Breast epithelium (tissue), 3 donors: Measurements from ENCODE around the gene TSPAN4.

Source experiments
- POLR2A ChIP-seq: fragments of 450-650 bp; IDR thresholded peaks from one replicate; pipeline ENCODE4 v1.6.1; 2016; ENCODE audit warnings: antibody characterized with exemption, mild to moderate bottlenecking, moderate library complexity
- POLR2AphosphoS5 ChIP-seq, 3 donors: sonication (generic); formaldehyde crosslinking; IDR thresholded peaks; one replicate each; pipeline ENCODE4 v1.6.1; 2017; ENCODE audit warnings: antibody characterized with exemption in 3 of 3
- TF ChIP-seq, protein P1 (sequence below), 3 donors: fragments of 450-650 bp; IDR thresholded peaks; one replicate each; pipeline ENCODE4 v1.5.1; 2016 to 2017; ENCODE audit warnings: antibody characterized with exemption in 3 of 3, mild to moderate bottlenecking in 3 of 3, moderate library complexity in 3 of 3

DNA sequence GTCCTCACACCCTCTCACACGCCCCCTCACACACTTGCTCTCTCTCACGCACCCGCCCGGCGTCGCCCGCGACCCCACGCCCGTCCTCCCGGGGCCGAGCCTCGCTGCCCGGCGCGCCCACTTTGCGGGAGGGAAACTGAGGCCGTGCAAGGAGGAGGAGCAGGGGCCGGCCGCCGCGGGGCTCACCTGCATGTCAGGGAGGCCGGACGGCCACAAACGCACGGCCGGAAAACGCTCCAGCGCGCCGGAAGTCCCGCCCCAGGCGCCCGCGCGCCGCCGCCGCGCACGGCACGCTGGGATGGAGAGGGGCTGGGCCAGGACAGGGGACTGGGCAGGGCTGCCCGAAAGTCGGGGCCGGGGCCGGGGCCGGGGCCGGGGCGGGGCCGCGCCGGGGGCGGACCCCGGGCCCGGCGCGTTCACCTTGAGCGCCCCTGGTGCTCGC lies 68.0 kb downstream of the TSPAN4 start, which contains the start of gene CHID1:
- TF ChIP-seq, protein P1, sequence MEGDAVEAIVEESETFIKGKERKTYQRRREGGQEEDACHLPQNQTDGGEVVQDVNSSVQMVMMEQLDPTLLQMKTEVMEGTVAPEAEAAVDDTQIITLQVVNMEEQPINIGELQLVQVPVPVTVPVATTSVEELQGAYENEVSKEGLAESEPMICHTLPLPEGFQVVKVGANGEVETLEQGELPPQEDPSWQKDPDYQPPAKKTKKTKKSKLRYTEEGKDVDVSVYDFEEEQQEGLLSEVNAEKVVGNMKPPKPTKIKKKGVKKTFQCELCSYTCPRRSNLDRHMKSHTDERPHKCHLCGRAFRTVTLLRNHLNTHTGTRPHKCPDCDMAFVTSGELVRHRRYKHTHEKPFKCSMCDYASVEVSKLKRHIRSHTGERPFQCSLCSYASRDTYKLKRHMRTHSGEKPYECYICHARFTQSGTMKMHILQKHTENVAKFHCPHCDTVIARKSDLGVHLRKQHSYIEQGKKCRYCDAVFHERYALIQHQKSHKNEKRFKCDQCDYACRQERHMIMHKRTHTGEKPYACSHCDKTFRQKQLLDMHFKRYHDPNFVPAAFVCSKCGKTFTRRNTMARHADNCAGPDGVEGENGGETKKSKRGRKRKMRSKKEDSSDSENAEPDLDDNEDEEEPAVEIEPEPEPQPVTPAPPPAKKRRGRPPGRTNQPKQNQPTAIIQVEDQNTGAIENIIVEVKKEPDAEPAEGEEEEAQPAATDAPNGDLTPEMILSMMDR (IDR thresholded peaks at IDR 0.05): no peak
- TF ChIP-seq POLR2AphosphoS5 (IDR thresholded peaks at IDR 0.05): peak in 2 of 3 donors; percentile 15 to 28
- peak; percentile 19 for TF ChIP-seq POLR2A
